Measurements from ENCODE around the gene CSRNP2. TPM values are rescaled to one million over a fixed set of nuclear protein-coding genes. Genes with fewer than 3 reads are reported as not detected.
A peak's percentile ranks its signal among the peaks of the same experiment; 100 is the strongest.

Gene CSRNP2
- total RNA-seq, 1 experiment from 2014 or later: 18.9 TPM

DNA sequence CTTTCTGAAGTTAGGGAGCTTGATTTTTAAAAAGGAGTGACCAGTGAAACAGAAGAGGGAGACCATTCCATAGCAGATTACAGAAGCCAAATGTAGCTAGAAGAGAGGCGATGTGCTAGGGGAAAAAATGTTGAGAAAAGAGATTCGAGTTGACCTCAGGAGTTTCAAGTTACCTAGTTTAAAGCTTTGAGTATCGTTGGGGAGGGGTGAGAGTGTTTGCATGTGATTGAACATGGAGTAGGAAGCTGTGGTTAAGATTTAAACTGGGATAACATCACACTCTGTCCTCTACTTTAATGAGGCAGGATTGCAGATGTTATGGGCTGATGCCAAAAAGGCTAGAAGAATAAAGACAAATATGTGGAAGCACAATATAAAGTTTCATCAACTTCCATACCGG, 31.6 kb downstream of the CSRNP2 start:
- CTCF ChIA-PET: no interaction called here
- Histone ChIP-seq H3K27ac (ENCODE audit: low read length) (no peak overlapping the region), H4K20me1 (ENCODE audit: low read length) (no peaks in the 10 kb centered on the region), H3K9me2 (replicated peaks; ENCODE audit: low read length) (no peaks in the 10 kb centered on the region), H3F3A (ENCODE audit: low read length, unreplicated experiment) (no peaks in the 10 kb centered on the region), H3K4me3 (ENCODE audit: low read length) (no peak overlapping the region), H3K4me1 (ENCODE audit: insufficient read depth, low read length) (peaks cover 19% of the 10 kb centered on the region), H3K79me2 (ENCODE audit: low read length) (peaks cover 32% of the 10 kb centered on the region), H3K9me3 (ENCODE audit: low read length) (no peaks in the 10 kb centered on the region), H2AFZ (ENCODE audit: low read length) (no peak overlapping the region), H3K9ac (ENCODE audit: low read length) (no peak overlapping the region), H3K36me3 (ENCODE audit: low read depth, low read length) (peaks cover 30% of the 10 kb centered on the region), H3K27me3 (ENCODE audit: low read length) (no peaks in the 10 kb centered on the region), H3K4me2 (ENCODE audit: low read length) (no peak overlapping the region)
- intact Hi-C loops (cut with micrococcal nuclease): no loop called here
- no TSS peak for BruUV-seq (replicated peaks)
- no peak for TF ChIP-seq EZH2phosphoT487 (IDR thresholded peaks at IDR 0.05; ENCODE audit: borderline replicate concordance, low read length)
- TF ChIP-seq, protein P1, sequence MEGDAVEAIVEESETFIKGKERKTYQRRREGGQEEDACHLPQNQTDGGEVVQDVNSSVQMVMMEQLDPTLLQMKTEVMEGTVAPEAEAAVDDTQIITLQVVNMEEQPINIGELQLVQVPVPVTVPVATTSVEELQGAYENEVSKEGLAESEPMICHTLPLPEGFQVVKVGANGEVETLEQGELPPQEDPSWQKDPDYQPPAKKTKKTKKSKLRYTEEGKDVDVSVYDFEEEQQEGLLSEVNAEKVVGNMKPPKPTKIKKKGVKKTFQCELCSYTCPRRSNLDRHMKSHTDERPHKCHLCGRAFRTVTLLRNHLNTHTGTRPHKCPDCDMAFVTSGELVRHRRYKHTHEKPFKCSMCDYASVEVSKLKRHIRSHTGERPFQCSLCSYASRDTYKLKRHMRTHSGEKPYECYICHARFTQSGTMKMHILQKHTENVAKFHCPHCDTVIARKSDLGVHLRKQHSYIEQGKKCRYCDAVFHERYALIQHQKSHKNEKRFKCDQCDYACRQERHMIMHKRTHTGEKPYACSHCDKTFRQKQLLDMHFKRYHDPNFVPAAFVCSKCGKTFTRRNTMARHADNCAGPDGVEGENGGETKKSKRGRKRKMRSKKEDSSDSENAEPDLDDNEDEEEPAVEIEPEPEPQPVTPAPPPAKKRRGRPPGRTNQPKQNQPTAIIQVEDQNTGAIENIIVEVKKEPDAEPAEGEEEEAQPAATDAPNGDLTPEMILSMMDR (conservative IDR thresholded peaks at IDR 0.05; ENCODE audit: low read depth, low read length): no peak
- TF ChIP-seq EZH2 (IDR thresholded peaks at IDR 0.05; ENCODE audit: low read length, unreplicated experiment): no peak
- ATAC-seq (no peak), DNase-seq (no peak)
- POLR2A ChIA-PET (ENCODE audit: unreplicated experiment): interaction anchor here (0.6 kb wide), 1 partner anchor 761 kb away, joined by 3 read pairs; no protein-coding TSS in a partner anchor

GRCh38 chr12:51049525-51049924, 33.9 kb downstream of the CSRNP2 start:
- peaks cover 32% of the 10 kb centered on the region for H3K79me2 ChIP-seq (ENCODE audit: low read length)
- no peaks in the 10 kb centered on the region for H3K9me3 ChIP-seq (ENCODE audit: low read length)
- H4K20me1 ChIP-seq (ENCODE audit: low read length): no peaks in the 10 kb centered on the region
- TF ChIP-seq EZH2phosphoT487 (IDR thresholded peaks at IDR 0.05; ENCODE audit: borderline replicate concordance, low read length): no peak
- TF ChIP-seq, protein P1 (conservative IDR thresholded peaks at IDR 0.05; ENCODE audit: low read depth, low read length): no peak
- no peak for TF ChIP-seq EZH2 (IDR thresholded peaks at IDR 0.05; ENCODE audit: low read length, unreplicated experiment)
- H3K4me2 ChIP-seq (ENCODE audit: low read length): peak overlapping the region; percentile 95
- no peak overlapping the region for H3K27ac ChIP-seq (ENCODE audit: low read length)
- ChIA-PET POLR2A (ENCODE audit: unreplicated experiment) (no interaction called here), CTCF (no interaction called here)
- H3K36me3 ChIP-seq (ENCODE audit: low read depth, low read length): peaks cover 18% of the 10 kb centered on the region
- H3F3A ChIP-seq (ENCODE audit: low read length, unreplicated experiment): no peaks in the 10 kb centered on the region
- DNase-seq (no peak), ATAC-seq (no peak)
- BruUV-seq (replicated peaks): no TSS peak
- no peaks in the 10 kb centered on the region for H3K27me3 ChIP-seq (ENCODE audit: low read length)
- peak overlapping the region; percentile 88 for H3K4me3 ChIP-seq (ENCODE audit: low read length)
- intact Hi-C loops (cut with micrococcal nuclease): loop anchor here (5.0 kb wide), 2 partner anchors 218 to 293 kb away; no protein-coding TSS in a partner anchor
- no peaks in the 10 kb centered on the region for H3K9me2 ChIP-seq (replicated peaks; ENCODE audit: low read length)
- peak overlapping the region; percentile 94 for H3K9ac ChIP-seq (ENCODE audit: low read length)
- peaks cover 12% of the 10 kb centered on the region for H3K4me1 ChIP-seq (ENCODE audit: insufficient read depth, low read length)
- H2AFZ ChIP-seq (ENCODE audit: low read length): no peak overlapping the region

- peak overlapping the region; percentile 94 for H3K9ac ChIP-seq (ENCODE audit: low read length)
- H3K4me2 ChIP-seq (ENCODE audit: low read length): peak overlapping the region; percentile 95
- peaks cover 12% of the 10 kb centered on the region for H3K4me1 ChIP-seq (ENCODE audit: insufficient read depth, low read length)
- H3K9me2 ChIP-seq (replicated peaks; ENCODE audit: low read length): no peaks in the 10 kb centered on the region
- CTCF ChIA-PET: no interaction called here
- H3K4me3 ChIP-seq (ENCODE audit: low read length): peak overlapping the region; percentile 88
- peaks cover 32% of the 10 kb centered on the region for H3K79me2 ChIP-seq (ENCODE audit: low read length)
- no peaks in the 10 kb centered on the region for H3K9me3 ChIP-seq (ENCODE audit: low read length)
- H4K20me1 ChIP-seq (ENCODE audit: low read length): no peaks in the 10 kb centered on the region
- BruUV-seq (replicated peaks): TSS peak; percentile 62
- no peak for DNase-seq
- ATAC-seq: no peak
- H2AFZ ChIP-seq (ENCODE audit: low read length): peak overlapping the region; percentile 24
- POLR2A ChIA-PET (ENCODE audit: unreplicated experiment): interaction anchor here (0.6 to 1.0 kb wide), 2 partner anchors 29 to 292 kb away, joined by 3 to 4 read pairs; no protein-coding TSS in a partner anchor
- TF ChIP-seq EZH2 (IDR thresholded peaks at IDR 0.05; ENCODE audit: low read length, unreplicated experiment): no peak
- TF ChIP-seq, protein P1 (conservative IDR thresholded peaks at IDR 0.05; ENCODE audit: low read depth, low read length): no peak
- no peak for TF ChIP-seq EZH2phosphoT487 (IDR thresholded peaks at IDR 0.05; ENCODE audit: borderline replicate concordance, low read length)
- intact Hi-C loops (cut with micrococcal nuclease): loop anchor here (5.0 kb wide), 2 partner anchors 219 to 294 kb away; no protein-coding TSS in a partner anchor
- no peaks in the 10 kb centered on the region for H3K27me3 ChIP-seq (ENCODE audit: low read length)
- no peaks in the 10 kb centered on the region for H3F3A ChIP-seq (ENCODE audit: low read length, unreplicated experiment)
- peaks cover 11% of the 10 kb centered on the region; the same call in 1 of the 2 replicates for H3K36me3 ChIP-seq (ENCODE audit: low read depth, low read length)
- peak overlapping the region; percentile 42 for H3K27ac ChIP-seq (ENCODE audit: low read length)
These were observed 34.6 kb downstream of the CSRNP2 start for GRCh38 chr12:51048661-51049251.

All from PC-3 (cell line).